ENCODE measurements around the gene MPHOSPH9.
A peak's percentile ranks its signal among the peaks of the same experiment; 100 is the strongest.

MPHOSPH9 gene

DNA sequence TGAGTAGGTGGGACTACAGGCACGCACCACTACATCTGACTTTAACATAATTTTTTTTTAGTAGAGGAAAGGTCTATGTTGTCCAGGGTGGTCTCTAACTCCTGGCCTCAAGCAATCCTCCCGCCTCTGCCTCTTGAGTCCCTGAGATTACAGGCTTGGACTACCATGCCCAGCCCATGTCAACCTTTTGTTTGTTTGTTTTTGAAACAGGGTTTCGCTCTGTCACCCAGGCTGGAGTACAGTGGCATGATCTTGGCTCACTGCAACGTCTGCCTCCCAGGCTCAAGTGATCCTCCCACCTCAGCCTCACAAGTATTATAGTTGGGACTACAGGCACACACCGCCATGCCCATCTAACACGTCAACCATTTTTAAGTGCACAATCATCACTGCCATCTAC lies 111.3 kb downstream of the MPHOSPH9 start:
- Histone ChIP-seq H3K27me3 (ENCODE audit: insufficient read depth, low read length) (no peaks in the 10 kb centered on the region), H2BK5ac (ENCODE audit: low read depth, low read length, poor library complexity) (no peak overlapping the region), H3K4me1 (ENCODE audit: control insufficient read depth in 1 of 2, insufficient read depth in 2 of 2, low read length in 2 of 2) (peaks cover 7 to 9% of the 10 kb centered on the region in 2 experiments), H3K23ac (ENCODE audit: low read length) (no peak overlapping the region), H4K91ac (ENCODE audit: low read depth, low read length) (no peak overlapping the region), H3K4ac (ENCODE audit: low read depth, low read length) (no peak overlapping the region), H2BK12ac (ENCODE audit: low read length) (no peak overlapping the region), H3K36me3 (ENCODE audit: control insufficient read depth in 1 of 2, insufficient read depth in 2 of 2, low read length in 2 of 2) (no peaks in the 10 kb centered on the region), H3K27ac (ENCODE audit: low read depth, low read length) (no peak overlapping the region), H3K9ac (ENCODE audit: low read length) (no peak overlapping the region), H2AK5ac (ENCODE audit: low read length) (no peak overlapping the region), H3K4me2 (ENCODE audit: low read length) (no peak overlapping the region), H4K8ac (ENCODE audit: low read depth, low read length) (no peak overlapping the region), H3K79me2 (ENCODE audit: control insufficient read depth, insufficient read depth, low read length, poor library complexity) (no peaks in the 10 kb centered on the region), H3K4me3 (ENCODE audit: low read depth, low read length) (no peak overlapping the region), H2BK120ac (ENCODE audit: insufficient read depth, low read length, poor library complexity) (no peak overlapping the region), H4K12ac (ENCODE audit: low read depth, low read length) (no peak overlapping the region), H3K9me3 (ENCODE audit: insufficient read depth, low read depth, low read length) (peaks cover 2% of the 10 kb centered on the region), H3K79me1 (ENCODE audit: low read length) (peaks cover 5% of the 10 kb centered on the region), H2AFZ (ENCODE audit: insufficient read depth, low read length, poor library complexity) (no peak overlapping the region), H3K18ac (ENCODE audit: low read length) (no peak overlapping the region), H3K14ac (ENCODE audit: low read length) (no peak overlapping the region)
- peak in 1 of 2 donors; percentile 68 for DNase-seq
- no CpG with 5 or more reads among the region's 6 CpGs for WGBS (ENCODE audit: extremely low coverage, insufficient coverage, insufficient read length)

DNA sequence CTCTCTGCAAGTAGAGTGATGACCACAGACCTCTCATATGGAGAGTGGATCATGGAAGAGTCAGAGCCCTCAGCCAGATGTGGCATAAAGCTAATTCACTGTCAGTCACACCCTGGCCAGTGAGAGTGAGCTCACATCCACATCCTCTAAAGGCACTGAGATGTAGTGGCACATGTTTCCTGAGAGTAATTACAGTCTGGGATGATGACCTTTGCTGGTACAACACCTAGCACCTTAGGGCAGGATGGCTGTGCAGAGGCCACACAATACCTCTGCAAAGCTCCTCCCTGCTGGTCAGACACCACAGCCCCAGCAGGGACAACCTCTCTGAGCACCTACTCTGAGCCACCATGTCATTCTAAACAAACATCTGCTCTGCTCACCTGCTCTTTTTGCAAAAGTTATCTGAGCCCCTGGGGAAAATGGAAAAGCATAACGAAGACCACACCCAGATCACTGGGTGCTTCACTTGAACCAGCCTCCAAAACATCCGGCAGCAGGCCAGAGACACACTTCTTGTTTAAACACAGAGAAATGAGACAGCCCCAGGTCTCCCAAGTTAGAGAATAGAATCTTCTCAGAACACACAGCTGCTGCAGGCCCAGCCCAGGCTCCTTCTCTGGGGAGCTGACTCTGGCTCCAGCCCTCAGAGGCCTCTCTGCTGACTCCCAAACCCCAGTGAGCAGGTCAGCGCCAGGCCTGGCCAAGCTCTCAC lies 112.3 kb downstream of the MPHOSPH9 start:
- peak overlapping the region; percentile 9 for H2AFZ ChIP-seq (ENCODE audit: insufficient read depth, low read length, poor library complexity)
- WGBS (ENCODE audit: extremely low coverage, insufficient coverage, insufficient read length) = no CpG with 5 or more reads among the region's 3 CpGs

DNA sequence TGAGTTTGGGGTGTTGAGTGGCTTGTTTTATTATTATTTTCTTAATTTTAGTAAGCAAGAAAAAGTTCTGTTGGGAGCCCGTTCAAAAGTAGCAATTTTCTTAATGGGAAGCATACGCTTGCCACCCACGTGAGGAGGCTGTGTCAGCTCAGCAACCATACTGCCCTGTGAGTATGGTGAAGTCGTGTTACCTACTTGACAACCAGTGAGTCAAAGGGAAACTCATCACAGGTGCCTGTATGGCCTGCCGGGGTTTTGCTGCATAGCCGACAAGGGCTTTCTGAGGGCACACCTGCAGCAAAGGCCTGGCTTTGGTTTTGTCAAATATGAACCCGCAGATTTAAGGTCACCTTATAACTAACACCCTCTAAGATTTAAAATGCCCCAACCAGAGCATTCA lies 113.1 kb downstream of the MPHOSPH9 start:
- no peak overlapping the region for H2BK12ac ChIP-seq (ENCODE audit: low read length)
- H3K36me3 ChIP-seq (ENCODE audit: control insufficient read depth in 1 of 2, insufficient read depth in 2 of 2, low read length in 2 of 2) = no peaks in the 10 kb centered on the region
- H3K79me1 ChIP-seq (ENCODE audit: low read length) = peaks cover 3% of the 10 kb centered on the region
- no peak overlapping the region for H4K91ac ChIP-seq (ENCODE audit: low read depth, low read length)
- H3K9ac ChIP-seq (ENCODE audit: low read length) = no peak overlapping the region
- peaks cover 0 to 2% of the 10 kb centered on the region in 2 experiments for H3K4me1 ChIP-seq (ENCODE audit: control insufficient read depth in 1 of 2, insufficient read depth in 2 of 2, low read length in 2 of 2)
- H4K12ac ChIP-seq (ENCODE audit: low read depth, low read length) = no peak overlapping the region
- H3K4me3 ChIP-seq (ENCODE audit: low read depth, low read length) = no peak overlapping the region
- no peaks in the 10 kb centered on the region for H3K79me2 ChIP-seq (ENCODE audit: control insufficient read depth, insufficient read depth, low read length, poor library complexity)
- no CpG with 5 or more reads among the region's 7 CpGs for WGBS (ENCODE audit: extremely low coverage, insufficient coverage, insufficient read length)
- H3K4me2 ChIP-seq (ENCODE audit: low read length) = no peak overlapping the region
- no peak overlapping the region for H2BK5ac ChIP-seq (ENCODE audit: low read depth, low read length, poor library complexity)
- H3K27ac ChIP-seq (ENCODE audit: low read depth, low read length) = no peak overlapping the region
- H2AFZ ChIP-seq (ENCODE audit: insufficient read depth, low read length, poor library complexity) = no peak overlapping the region
- no peaks in the 10 kb centered on the region for H3K27me3 ChIP-seq (ENCODE audit: insufficient read depth, low read length)
- no peak overlapping the region for H2BK120ac ChIP-seq (ENCODE audit: insufficient read depth, low read length, poor library complexity)
- no peak overlapping the region for H2AK5ac ChIP-seq (ENCODE audit: low read length)
- peak; percentile 77 to 78 for DNase-seq
- H3K4ac ChIP-seq (ENCODE audit: low read depth, low read length) = no peak overlapping the region
- H4K8ac ChIP-seq (ENCODE audit: low read depth, low read length) = no peak overlapping the region
- H3K14ac ChIP-seq (ENCODE audit: low read length) = no peak overlapping the region
- peaks cover 2% of the 10 kb centered on the region for H3K9me3 ChIP-seq (ENCODE audit: insufficient read depth, low read depth, low read length)
- no peak overlapping the region for H3K23ac ChIP-seq (ENCODE audit: low read length)
- no peak overlapping the region for H3K18ac ChIP-seq (ENCODE audit: low read length)

More for the DNA sequence above, 112.3 kb downstream of the MPHOSPH9 start:
- H3K79me1 ChIP-seq (ENCODE audit: low read length) = peaks cover 3% of the 10 kb centered on the region
- peaks cover 2% of the 10 kb centered on the region for H3K9me3 ChIP-seq (ENCODE audit: insufficient read depth, low read depth, low read length)
- H3K4ac ChIP-seq (ENCODE audit: low read depth, low read length) = no peak overlapping the region
- H2AK5ac ChIP-seq (ENCODE audit: low read length) = peak overlapping the region; percentile 66
- H2BK12ac ChIP-seq (ENCODE audit: low read length) = no peak overlapping the region
- H3K4me1 ChIP-seq (ENCODE audit: control insufficient read depth in 1 of 2, insufficient read depth in 2 of 2, low read length in 2 of 2) = peaks cover 0 to 2% of the 10 kb centered on the region in 2 experiments
- peak; percentile 91 for DNase-seq
- H4K91ac ChIP-seq (ENCODE audit: low read depth, low read length) = peak overlapping the region; percentile 65
- no peaks in the 10 kb centered on the region for H3K36me3 ChIP-seq (ENCODE audit: control insufficient read depth in 1 of 2, insufficient read depth in 2 of 2, low read length in 2 of 2)
- H2BK120ac ChIP-seq (ENCODE audit: insufficient read depth, low read length, poor library complexity) = peak overlapping the region; percentile 33
- H3K23ac ChIP-seq (ENCODE audit: low read length) = no peak overlapping the region
- H4K8ac ChIP-seq (ENCODE audit: low read depth, low read length) = peak overlapping the region; percentile 16
- H3K27ac ChIP-seq (ENCODE audit: low read depth, low read length) = peak overlapping the region; percentile 20
- H2BK5ac ChIP-seq (ENCODE audit: low read depth, low read length, poor library complexity) = no peak overlapping the region
- H3K9ac ChIP-seq (ENCODE audit: low read length) = no peak overlapping the region
- no peak overlapping the region for H3K4me3 ChIP-seq (ENCODE audit: low read depth, low read length)
- peak overlapping the region; percentile 26 for H3K14ac ChIP-seq (ENCODE audit: low read length)
- no peak overlapping the region for H3K18ac ChIP-seq (ENCODE audit: low read length)
- H4K12ac ChIP-seq (ENCODE audit: low read depth, low read length) = no peak overlapping the region
- H3K4me2 ChIP-seq (ENCODE audit: low read length) = no peak overlapping the region
- H3K79me2 ChIP-seq (ENCODE audit: control insufficient read depth, insufficient read depth, low read length, poor library complexity) = no peaks in the 10 kb centered on the region
- no peaks in the 10 kb centered on the region for H3K27me3 ChIP-seq (ENCODE audit: insufficient read depth, low read length)

DNA sequence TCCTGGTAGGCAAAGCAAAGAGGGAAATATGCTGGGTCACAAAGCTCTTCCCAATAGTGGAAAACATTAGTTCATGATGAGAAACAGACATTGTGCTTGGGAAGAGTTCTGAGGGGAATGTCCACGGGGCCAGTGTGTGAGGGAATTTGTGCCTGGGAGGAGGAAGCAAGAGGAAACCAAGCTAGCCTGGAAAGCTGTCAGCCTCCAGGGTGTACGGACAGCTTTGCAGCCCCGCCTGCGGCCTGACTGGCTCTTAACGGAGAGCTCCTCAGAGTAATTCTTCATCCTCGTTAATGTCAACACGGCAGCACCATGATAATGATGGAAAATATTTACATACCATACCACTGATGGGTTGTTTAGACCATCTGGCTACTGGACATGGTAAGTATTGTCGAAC lies 114.4 kb downstream of the MPHOSPH9 start:
- Histone ChIP-seq H3K4me2 (ENCODE audit: low read length) (no peak overlapping the region), H2AK5ac (ENCODE audit: low read length) (no peak overlapping the region), H4K91ac (ENCODE audit: low read depth, low read length) (no peak overlapping the region), H3K9me3 (ENCODE audit: insufficient read depth, low read depth, low read length) (peaks cover 2% of the 10 kb centered on the region), H3K4me1 (ENCODE audit: control insufficient read depth in 1 of 2, insufficient read depth in 2 of 2, low read length in 2 of 2) (peaks cover 0 to 2% of the 10 kb centered on the region in 2 experiments), H2BK5ac (ENCODE audit: low read depth, low read length, poor library complexity) (no peak overlapping the region), H2BK12ac (ENCODE audit: low read length) (no peak overlapping the region), H3K79me1 (ENCODE audit: low read length) (peaks cover 3% of the 10 kb centered on the region), H3K4me3 (ENCODE audit: low read depth, low read length) (no peak overlapping the region), H3K4ac (ENCODE audit: low read depth, low read length) (no peak overlapping the region), H3K23ac (ENCODE audit: low read length) (no peak overlapping the region), H3K27me3 (ENCODE audit: insufficient read depth, low read length) (no peaks in the 10 kb centered on the region), H3K14ac (ENCODE audit: low read length) (no peak overlapping the region), H4K8ac (ENCODE audit: low read depth, low read length) (no peak overlapping the region), H3K36me3 (ENCODE audit: control insufficient read depth in 1 of 2, insufficient read depth in 2 of 2, low read length in 2 of 2) (no peaks in the 10 kb centered on the region), H3K27ac (ENCODE audit: low read depth, low read length) (no peak overlapping the region), H3K79me2 (ENCODE audit: control insufficient read depth, insufficient read depth, low read length, poor library complexity) (no peaks in the 10 kb centered on the region), H3K9ac (ENCODE audit: low read length) (no peak overlapping the region), H3K18ac (ENCODE audit: low read length) (no peak overlapping the region), H2BK120ac (ENCODE audit: insufficient read depth, low read length, poor library complexity) (no peak overlapping the region), H4K12ac (ENCODE audit: low read depth, low read length) (no peak overlapping the region), H2AFZ (ENCODE audit: insufficient read depth, low read length, poor library complexity) (no peak overlapping the region)
- DNase-seq = peak; percentile 69 to 76
- no CpG with 5 or more reads among the region's 8 CpGs for WGBS (ENCODE audit: extremely low coverage, insufficient coverage, insufficient read length)
